GM19025 (cell line): Measurements from ENCODE around the gene SLC6A2.
"Not testable (repeated sequence)": the region's sequence is repeated elsewhere in the genome, so short reads cannot be mapped to it uniquely, and the experiment has no call there.

ENCODE experiments used
- ATAC-seq: cut with Tn5 transposase; IDR thresholded peaks from one replicate; pipeline ENCODE4 v1.9.1; 2021; ENCODE audit warnings: mild to moderate bottlenecking, low read depth, moderate library complexity; ENCODE audit not compliant: unreplicated experiment

The SLC6A2 gene

GRCh38 chr16:55703003-55704001 lies 47.5 kb downstream of the SLC6A2 start:
- ATAC-seq: no peak

GRCh38 chr16:55706739-55707384 lies 51.1 kb downstream of the SLC6A2 start:
- no peak for ATAC-seq

- no peak for ATAC-seq
These were observed 54.0 kb downstream of the SLC6A2 start for GRCh38 chr16:55709801-55710200.

- no peak for ATAC-seq
These were observed 54.7 kb downstream of the SLC6A2 start for GRCh38 chr16:55710466-55710865.

GRCh38 chr16:55711959-55712876 lies 56.4 kb downstream of the SLC6A2 start:
- ATAC-seq: no peak

- ATAC-seq: no peak
These were observed 57.3 kb downstream of the SLC6A2 start for GRCh38 chr16:55713103-55713502.

GRCh38 chr16:55717326-55717725 lies 61.5 kb downstream of the SLC6A2 start:
- no peak for ATAC-seq

GRCh38 chr16:55725055-55725777 lies 69.4 kb downstream of the SLC6A2 start:
- ATAC-seq: no peak

- ATAC-seq: no peak
These were observed 73.0 kb downstream of the SLC6A2 start for GRCh38 chr16:55728797-55729196.

- ATAC-seq: no peak
These were observed 74.3 kb downstream of the SLC6A2 start for GRCh38 chr16:55730115-55730514.

- ATAC-seq: no peak
These were observed 76.7 kb downstream of the SLC6A2 start for GRCh38 chr16:55732496-55732895.

- no peak for ATAC-seq
These were observed 78.9 kb downstream of the SLC6A2 start for GRCh38 chr16:55734665-55735064.

GRCh38 chr16:55735120-55735781 lies 79.5 kb downstream of the SLC6A2 start:
- ATAC-seq: no peak

- ATAC-seq: no peak
These were observed 80.9 kb downstream of the SLC6A2 start for GRCh38 chr16:55736671-55737070.

GRCh38 chr16:55737318-55737717 lies 81.5 kb downstream of the SLC6A2 start:
- no peak for ATAC-seq

- no peak for ATAC-seq
These were observed 82.2 kb downstream of the SLC6A2 start for GRCh38 chr16:55737966-55738365.

- ATAC-seq: no peak
These were observed 90.3 kb downstream of the SLC6A2 start for GRCh38 chr16:55746081-55746480.

GRCh38 chr16:55747785-55748184 lies 92.0 kb downstream of the SLC6A2 start:
- ATAC-seq: no peak

GRCh38 chr16:55752465-55753144 lies 96.8 kb downstream of the SLC6A2 start:
- not testable (repeated sequence) for ATAC-seq
